Panc1 (cell line): ENCODE data around the gene SEC22A.

Experiments
- POLR2AphosphoS5 ChIP-seq: IDR thresholded peaks from 2 replicates; pipeline ENCODE4 v1.6.1; 2012; ENCODE audit warnings: mild to moderate bottlenecking, low read depth, low read length, moderate library complexity
- SIN3A ChIP-seq: IDR thresholded peaks from 2 replicates; pipeline ENCODE4 v1.6.1; 2012; ENCODE audit warnings: low read depth, mild to moderate bottlenecking, low read length, moderate library complexity, borderline replicate concordance; ENCODE audit not compliant: insufficient read depth
- TF ChIP-seq, protein P1 (sequence below): fragments of 450-650 bp; IDR thresholded peaks from 2 replicates; pipeline ENCODE4 v1.5.1; 2017; ENCODE audit warnings: mild to moderate bottlenecking

DNA sequence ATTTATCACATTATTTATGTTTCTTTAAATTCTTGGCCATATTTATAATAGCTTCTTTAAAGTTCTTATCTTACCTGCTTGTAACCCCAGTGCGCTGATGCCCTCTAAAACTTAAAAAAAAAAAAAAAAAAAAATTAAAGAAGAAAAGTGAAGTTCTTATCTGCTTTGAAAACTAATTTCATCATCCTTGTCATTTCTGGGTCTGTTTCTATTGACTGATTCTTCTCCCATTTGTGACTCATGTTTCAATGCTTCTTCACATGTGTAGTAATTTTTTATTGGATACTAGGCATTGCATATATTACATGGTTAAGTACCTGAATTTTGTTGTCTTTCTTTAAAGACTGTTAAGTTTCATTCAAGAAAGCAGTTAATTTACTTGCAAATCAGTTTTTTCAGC is 3.4 kb upstream of the SEC22A start:
- TF ChIP-seq POLR2AphosphoS5: no peak
- TF ChIP-seq, protein P1, sequence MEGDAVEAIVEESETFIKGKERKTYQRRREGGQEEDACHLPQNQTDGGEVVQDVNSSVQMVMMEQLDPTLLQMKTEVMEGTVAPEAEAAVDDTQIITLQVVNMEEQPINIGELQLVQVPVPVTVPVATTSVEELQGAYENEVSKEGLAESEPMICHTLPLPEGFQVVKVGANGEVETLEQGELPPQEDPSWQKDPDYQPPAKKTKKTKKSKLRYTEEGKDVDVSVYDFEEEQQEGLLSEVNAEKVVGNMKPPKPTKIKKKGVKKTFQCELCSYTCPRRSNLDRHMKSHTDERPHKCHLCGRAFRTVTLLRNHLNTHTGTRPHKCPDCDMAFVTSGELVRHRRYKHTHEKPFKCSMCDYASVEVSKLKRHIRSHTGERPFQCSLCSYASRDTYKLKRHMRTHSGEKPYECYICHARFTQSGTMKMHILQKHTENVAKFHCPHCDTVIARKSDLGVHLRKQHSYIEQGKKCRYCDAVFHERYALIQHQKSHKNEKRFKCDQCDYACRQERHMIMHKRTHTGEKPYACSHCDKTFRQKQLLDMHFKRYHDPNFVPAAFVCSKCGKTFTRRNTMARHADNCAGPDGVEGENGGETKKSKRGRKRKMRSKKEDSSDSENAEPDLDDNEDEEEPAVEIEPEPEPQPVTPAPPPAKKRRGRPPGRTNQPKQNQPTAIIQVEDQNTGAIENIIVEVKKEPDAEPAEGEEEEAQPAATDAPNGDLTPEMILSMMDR: no peak
- TF ChIP-seq SIN3A: no peak
